H1 (cell line): ENCODE results near the gene CXCL14.

ENCODE experiments used
- EP300 ChIP-seq, 2 experiments: IDR thresholded peaks; 1 replicate in 1 of 2; 2 replicates in 1 of 2; pipeline ENCODE4 v1.6.1; 2011 to 2012; ENCODE audit warnings: low read depth in 2 of 2, low read length in 2 of 2, mild to moderate bottlenecking in 2 of 2, borderline replicate concordance in 1 of 2, inconsistent platforms in 1 of 2, moderate library complexity in 1 of 2
- GTF2F1 ChIP-seq: IDR thresholded peaks from 2 replicates; pipeline ENCODE4 v1.6.1; 2012; ENCODE audit warnings: low read depth, low read length, improper control_type of control experiment, borderline replicate concordance
- TCF12 ChIP-seq: IDR thresholded peaks from 2 replicates; pipeline ENCODE4 v1.6.1; 2011; ENCODE audit warnings: low read depth, mild to moderate bottlenecking, low read length
- YY1 ChIP-seq: IDR thresholded peaks from 2 replicates; pipeline ENCODE4 v1.6.1; 2011; ENCODE audit warnings: low read depth, mild to moderate bottlenecking, low read length
- ZNF274 ChIP-seq: IDR thresholded peaks from 2 replicates; pipeline ENCODE4 v1.7.0; 2012; ENCODE audit warnings: low read length, borderline replicate concordance; ENCODE audit errors: extremely low read depth

DNA sequence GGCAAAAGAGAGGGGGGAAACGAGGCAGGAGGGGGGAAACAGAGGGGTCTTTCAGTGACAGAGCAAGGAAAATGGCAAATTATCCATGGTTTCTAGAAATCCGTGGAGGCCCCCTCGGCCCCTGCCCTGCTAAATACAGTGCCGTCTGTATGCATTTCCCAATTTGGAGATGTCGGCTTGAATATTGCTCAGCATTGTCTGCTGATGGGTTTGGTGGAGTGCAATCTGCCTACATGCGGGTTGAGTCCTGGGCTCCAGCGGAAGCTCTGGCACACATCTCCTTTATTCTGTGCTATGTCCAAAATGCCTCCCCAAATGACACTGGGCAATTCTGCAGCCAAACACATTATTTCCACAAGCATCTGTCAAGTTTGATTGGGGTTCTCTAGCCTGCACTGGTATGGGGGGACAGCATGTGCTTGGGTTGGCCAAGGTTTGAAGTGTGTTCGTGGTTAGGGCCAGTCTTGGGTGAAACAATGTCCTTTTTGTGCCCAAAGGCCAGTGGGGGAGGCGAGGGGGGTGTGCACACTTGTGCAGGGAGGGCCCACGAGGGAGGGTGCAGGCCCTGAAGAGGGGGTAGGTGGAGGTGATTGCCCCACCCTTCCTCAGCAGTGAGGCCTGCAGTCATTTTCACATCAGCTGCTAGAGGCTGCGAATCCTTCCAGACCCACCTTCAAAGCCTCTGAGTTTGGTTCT lies 36.8 kb downstream of the CXCL14 start:
- TF ChIP-seq GTF2F1 (no peak), ZNF274 (no peak), YY1 (no peak), TCF12 (no peak), EP300 (IDR thresholded peaks at IDR 0.05; ENCODE audit: borderline replicate concordance in 1 of 2, low read depth in 2 of 2, low read length in 2 of 2) (no peak)
